ENCODE results near the gene SEMA7A. TPM values are rescaled to one million over a fixed set of nuclear protein-coding genes. Genes with fewer than 3 reads are reported as not detected.

The SEMA7A gene
- total RNA-seq, 1 donor from 2014 or later, result 102 TPM

DNA sequence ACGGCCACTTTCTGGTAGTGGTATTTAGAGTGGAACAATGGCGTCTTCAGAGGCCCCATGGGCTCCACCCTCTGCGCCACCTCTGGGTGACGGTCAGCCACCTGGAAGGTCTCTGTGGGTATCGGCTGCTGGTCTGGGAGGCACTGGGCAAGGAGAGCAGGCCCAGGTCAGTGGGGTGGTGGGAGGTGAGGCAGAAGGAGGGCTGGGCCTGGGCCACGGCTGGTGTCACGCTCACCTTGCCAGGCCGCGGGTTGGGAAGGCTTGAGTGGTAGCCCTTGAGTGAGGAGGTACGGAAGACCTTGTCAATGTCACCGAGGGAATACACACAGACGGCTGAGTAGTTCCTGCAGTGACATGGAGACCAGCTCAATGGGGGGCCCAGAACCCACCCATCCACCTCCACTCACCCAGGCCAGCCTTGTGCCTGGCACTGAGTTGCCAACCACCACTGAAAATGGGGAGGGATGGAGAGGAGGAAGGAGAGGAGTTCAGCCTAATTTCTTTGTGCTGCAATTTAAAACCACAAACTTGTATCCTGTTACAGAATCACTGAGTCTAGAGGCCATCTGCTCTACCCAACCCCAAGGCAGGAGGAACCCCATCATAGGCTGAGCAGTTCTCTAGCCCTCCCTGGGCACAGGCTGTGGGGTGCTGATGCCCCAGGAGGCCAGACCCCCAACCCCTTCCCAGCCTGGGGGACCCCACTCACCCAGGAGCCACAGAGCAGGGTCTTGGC lies 19.0 kb downstream of the SEMA7A start:
- intact Hi-C loops (cut with micrococcal nuclease), result no loop called here
- H3K4me1 Mint-ChIP-seq (ENCODE audit: low read depth), result peaks cover 31% of the 10 kb centered on the region
- no peaks in the 10 kb centered on the region for H3K27me3 Mint-ChIP-seq (ENCODE audit: insufficient read depth)
- no peak overlapping the region for H3K4me3 Mint-ChIP-seq
- H3K27ac Mint-ChIP-seq, result peak overlapping the region; percentile 16
- DNase-seq (ENCODE audit: low spot score), result no peak
- H3K9me3 Mint-ChIP-seq, result no peaks in the 10 kb centered on the region
- H3K36me3 Mint-ChIP-seq (ENCODE audit: low read depth), result peaks cover 55% of the 10 kb centered on the region

DNA sequence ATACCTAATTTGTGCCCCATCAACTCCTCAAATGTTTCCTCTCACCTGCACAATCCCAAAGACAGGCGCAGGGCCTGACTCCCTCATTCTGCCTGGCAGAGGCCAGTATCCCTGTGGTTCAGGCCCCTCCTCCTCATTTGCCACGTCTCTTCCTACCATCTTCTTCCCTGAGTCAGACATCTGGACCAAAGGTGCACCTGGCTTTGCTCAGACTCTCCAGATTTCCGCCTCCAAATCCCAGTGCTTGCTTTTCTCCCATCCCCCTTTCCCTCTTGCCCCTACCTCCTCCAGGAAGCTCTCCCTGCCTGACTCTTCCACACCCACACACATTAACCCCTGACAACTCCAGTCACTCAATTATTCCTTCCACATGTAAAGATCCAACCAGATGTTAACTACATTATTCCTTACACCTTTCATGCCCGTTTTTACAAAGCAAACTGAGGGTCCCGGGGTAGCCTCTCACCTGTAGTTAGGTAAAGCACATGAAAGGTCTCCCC lies 19.6 kb downstream of the SEMA7A start:
- Mint-ChIP-seq H3K36me3 (ENCODE audit: low read depth) (peaks cover 55% of the 10 kb centered on the region), H3K4me3 (no peak overlapping the region), H3K4me1 (ENCODE audit: low read depth) (peaks cover 31% of the 10 kb centered on the region), H3K27ac (peak overlapping the region; percentile 13), H3K27me3 (ENCODE audit: insufficient read depth) (no peaks in the 10 kb centered on the region), H3K9me3 (no peaks in the 10 kb centered on the region)
- intact Hi-C loops (cut with micrococcal nuclease), result no loop called here
- no peak for DNase-seq (ENCODE audit: low spot score)

DNA sequence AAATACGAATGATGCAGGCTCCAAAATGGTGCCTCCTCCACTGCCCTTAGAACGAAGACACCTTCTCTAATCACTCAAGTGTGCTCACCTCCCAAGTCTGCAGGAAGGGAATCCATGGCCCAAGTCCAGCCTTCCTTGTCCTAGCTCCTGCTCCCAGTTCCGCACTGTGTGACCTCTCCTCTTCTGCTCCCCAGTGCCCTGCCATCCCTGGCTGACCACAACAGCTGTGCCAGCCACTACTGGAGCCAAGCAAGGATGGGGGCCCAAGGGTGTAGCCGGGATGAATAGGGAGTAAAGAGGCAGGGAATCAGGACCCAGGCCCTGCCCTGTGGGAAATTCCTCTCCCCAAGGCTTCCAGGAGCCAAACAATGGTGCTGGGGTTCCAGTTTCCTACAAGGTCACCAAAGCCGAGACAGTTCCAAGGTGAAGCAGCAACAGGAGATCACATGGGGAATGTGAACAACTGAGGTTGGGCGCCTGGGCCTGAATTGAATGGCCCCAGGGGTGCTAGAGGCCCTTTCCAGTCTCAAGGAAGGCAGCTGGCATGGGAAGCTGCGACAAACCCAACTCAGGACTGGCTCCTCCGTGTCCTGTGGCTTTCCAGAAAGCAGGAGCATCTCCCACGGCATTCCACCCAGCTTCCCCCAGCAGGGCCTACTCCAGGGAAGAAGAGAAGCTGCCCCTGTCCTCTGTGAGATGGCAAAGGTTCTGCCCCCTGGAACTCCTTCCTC lies 20.2 kb downstream of the SEMA7A start:
- Mint-ChIP-seq H3K36me3 (ENCODE audit: low read depth) (peaks cover 57% of the 10 kb centered on the region), H3K27me3 (ENCODE audit: insufficient read depth) (no peaks in the 10 kb centered on the region), H3K9me3 (no peaks in the 10 kb centered on the region), H3K4me3 (no peak overlapping the region), H3K4me1 (ENCODE audit: low read depth) (peaks cover 27% of the 10 kb centered on the region), H3K27ac (peak overlapping the region; percentile 19)
- intact Hi-C loops (cut with micrococcal nuclease), result no loop called here
- DNase-seq (ENCODE audit: low spot score), result no peak

DNA sequence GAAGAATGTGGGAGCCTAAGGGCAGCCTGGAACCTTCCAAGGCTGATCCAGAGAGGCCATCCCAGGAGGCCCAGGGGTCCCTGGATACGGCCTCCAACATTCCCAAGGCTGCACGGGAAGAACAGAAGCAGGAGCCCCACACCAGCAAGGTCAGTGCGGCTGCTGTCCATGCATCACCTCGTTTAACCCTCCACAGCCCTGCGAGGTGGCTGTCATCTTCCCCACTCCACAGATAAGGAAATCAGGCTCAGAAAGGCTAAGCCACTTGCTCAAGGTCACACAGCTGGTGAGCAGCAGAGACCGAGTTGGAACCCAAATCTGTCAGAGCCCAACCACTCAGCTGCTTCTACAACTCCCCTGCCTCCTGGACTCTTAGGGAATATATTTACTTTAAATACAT lies 21.6 kb downstream of the SEMA7A start:
- intact Hi-C loops (cut with micrococcal nuclease), result no loop called here
- H3K4me3 Mint-ChIP-seq, result no peak overlapping the region
- H3K9me3 Mint-ChIP-seq, result no peaks in the 10 kb centered on the region
- no peak for DNase-seq (ENCODE audit: low spot score)
- H3K36me3 Mint-ChIP-seq (ENCODE audit: low read depth), result peaks cover 55% of the 10 kb centered on the region
- H3K27me3 Mint-ChIP-seq (ENCODE audit: insufficient read depth), result no peaks in the 10 kb centered on the region
- no peak overlapping the region for H3K27ac Mint-ChIP-seq
- H3K4me1 Mint-ChIP-seq (ENCODE audit: low read depth), result peaks cover 27% of the 10 kb centered on the region

DNA sequence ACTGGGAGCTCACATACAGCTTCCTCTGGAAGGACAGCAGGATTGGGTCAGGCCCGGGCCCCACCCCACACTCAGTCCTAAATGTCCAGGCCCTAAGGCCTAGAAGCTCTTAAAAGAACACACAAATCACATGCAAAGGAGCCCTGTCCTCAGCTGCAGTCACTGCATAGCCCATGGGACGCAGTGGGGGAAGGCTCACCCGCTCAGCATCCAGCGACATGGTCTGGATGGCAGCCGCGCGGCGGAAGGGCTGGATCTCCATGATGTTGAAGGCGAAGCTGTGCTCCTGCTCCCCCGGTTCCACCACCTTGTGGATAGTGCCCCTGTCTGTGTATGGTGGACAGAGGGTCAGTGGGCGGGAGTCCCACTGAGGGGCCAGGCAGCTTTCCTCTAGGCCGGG lies 22.1 kb downstream of the SEMA7A start:
- intact Hi-C loops (cut with micrococcal nuclease), result no loop called here
- no peak for DNase-seq (ENCODE audit: low spot score)
- Mint-ChIP-seq H3K27ac (no peak overlapping the region), H3K4me3 (no peak overlapping the region), H3K27me3 (ENCODE audit: insufficient read depth) (no peaks in the 10 kb centered on the region), H3K9me3 (no peaks in the 10 kb centered on the region), H3K36me3 (ENCODE audit: low read depth) (peaks cover 52% of the 10 kb centered on the region), H3K4me1 (ENCODE audit: low read depth) (peaks cover 24% of the 10 kb centered on the region)

DNA sequence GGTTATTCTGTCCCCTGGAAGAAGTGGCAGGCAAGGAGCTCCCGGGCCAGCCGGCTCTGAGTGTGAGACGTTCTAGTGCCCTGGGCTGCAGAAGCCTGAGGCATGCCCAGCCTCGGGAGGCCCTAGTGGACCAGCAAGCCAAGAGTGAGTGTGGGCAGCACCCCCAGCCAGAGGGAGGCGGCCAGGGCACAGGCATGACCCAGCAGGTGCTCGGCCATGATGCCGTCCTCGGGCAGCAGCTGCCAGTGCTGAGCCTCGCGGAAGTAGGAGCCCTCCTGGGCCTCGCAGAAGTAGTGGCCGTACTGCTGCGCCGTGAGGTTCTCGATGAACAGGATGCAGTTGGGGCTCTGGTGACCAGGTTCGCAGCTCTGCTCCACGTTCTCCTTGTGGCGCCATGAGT lies 23.3 kb downstream of the SEMA7A start:
- DNase-seq (ENCODE audit: low spot score), result no peak
- Mint-ChIP-seq H3K36me3 (ENCODE audit: low read depth) (peaks cover 52% of the 10 kb centered on the region), H3K27me3 (ENCODE audit: insufficient read depth) (no peaks in the 10 kb centered on the region), H3K9me3 (no peaks in the 10 kb centered on the region), H3K4me3 (no peak overlapping the region), H3K4me1 (ENCODE audit: low read depth) (peaks cover 25% of the 10 kb centered on the region), H3K27ac (no peak overlapping the region)
- intact Hi-C loops (cut with micrococcal nuclease), result no loop called here

DNA sequence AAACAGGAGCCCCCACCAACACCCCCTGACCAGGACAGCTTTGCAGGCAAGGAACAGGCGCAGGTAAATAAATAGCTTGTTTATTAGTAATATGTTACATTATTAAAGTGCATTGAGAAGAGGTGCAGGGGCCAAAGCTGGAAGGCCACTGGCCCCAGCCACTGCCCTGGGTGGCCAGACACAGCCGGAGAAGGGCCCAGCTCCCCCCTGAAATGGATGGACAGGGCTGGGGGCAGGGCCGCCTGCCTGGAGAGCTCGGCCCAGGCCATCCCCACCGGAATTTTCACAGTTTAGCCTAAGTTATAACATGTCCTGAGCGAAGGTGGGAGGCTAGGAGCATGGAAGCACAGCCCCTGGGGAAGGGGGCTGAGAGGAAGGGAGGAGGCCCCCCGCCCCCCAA lies 24.5 kb downstream of the SEMA7A start:
- Mint-ChIP-seq H3K36me3 (ENCODE audit: low read depth) (peaks cover 49% of the 10 kb centered on the region), H3K27ac (no peak overlapping the region), H3K9me3 (no peaks in the 10 kb centered on the region), H3K4me1 (ENCODE audit: low read depth) (peaks cover 28% of the 10 kb centered on the region), H3K27me3 (ENCODE audit: insufficient read depth) (no peaks in the 10 kb centered on the region), H3K4me3 (no peak overlapping the region)
- intact Hi-C loops (cut with micrococcal nuclease), result no loop called here
- DNase-seq (ENCODE audit: low spot score), result no peak

DNA sequence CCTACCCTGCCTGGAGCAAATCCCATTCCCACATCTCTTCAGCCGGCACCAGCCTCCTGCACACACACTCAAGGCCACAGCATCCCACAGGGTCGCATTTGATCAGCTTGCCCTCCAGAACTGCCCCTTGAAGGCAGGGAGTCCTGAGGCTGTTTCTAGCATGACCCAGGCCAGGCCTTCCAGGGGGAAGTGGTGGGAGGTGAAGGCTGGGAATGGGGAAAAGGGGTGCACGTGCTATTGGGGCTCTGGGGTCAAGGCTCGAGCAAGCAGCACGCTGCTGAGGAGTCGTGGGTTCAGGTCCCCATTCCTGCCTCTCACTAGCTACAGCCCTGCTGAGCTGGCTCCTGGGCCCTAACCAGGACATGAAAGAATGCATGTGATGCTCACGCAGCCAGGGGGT lies 24.9 kb downstream of the SEMA7A start:
- H3K9me3 Mint-ChIP-seq, result no peaks in the 10 kb centered on the region
- H3K36me3 Mint-ChIP-seq (ENCODE audit: low read depth), result peaks cover 48% of the 10 kb centered on the region
- intact Hi-C loops (cut with micrococcal nuclease), result no loop called here
- no peak overlapping the region for H3K4me3 Mint-ChIP-seq
- H3K4me1 Mint-ChIP-seq (ENCODE audit: low read depth), result peaks cover 32% of the 10 kb centered on the region
- peak overlapping the region; percentile 74 for H3K27ac Mint-ChIP-seq
- DNase-seq (ENCODE audit: low spot score), result no peak
- no peaks in the 10 kb centered on the region for H3K27me3 Mint-ChIP-seq (ENCODE audit: insufficient read depth)

DNA sequence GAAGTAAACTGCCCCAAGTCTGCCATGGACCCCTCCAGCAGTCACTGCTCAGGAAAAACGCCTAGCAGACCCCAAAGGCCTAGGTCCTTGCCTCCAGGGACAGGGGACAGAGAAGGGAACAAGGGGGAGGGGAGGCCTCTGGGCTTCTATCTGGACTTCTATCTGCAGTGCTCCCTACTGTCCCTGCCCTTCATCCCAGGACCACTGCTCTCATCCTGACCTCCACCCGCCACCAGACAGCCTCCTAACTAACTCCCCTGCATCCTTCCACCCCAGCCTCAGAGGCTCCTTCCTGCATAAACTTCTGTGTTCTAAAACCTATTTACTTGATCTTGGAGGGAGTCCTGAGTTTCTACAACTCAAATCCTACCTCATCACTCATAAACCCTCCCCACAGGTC lies 25.4 kb downstream of the SEMA7A start:
- H3K27me3 Mint-ChIP-seq (ENCODE audit: insufficient read depth), result no peaks in the 10 kb centered on the region
- intact Hi-C loops (cut with micrococcal nuclease), result no loop called here
- no peak overlapping the region for H3K4me3 Mint-ChIP-seq
- no peaks in the 10 kb centered on the region for H3K9me3 Mint-ChIP-seq
- H3K4me1 Mint-ChIP-seq (ENCODE audit: low read depth), result peaks cover 36% of the 10 kb centered on the region
- H3K36me3 Mint-ChIP-seq (ENCODE audit: low read depth), result peaks cover 48% of the 10 kb centered on the region
- no peak for DNase-seq (ENCODE audit: low spot score)
- peak overlapping the region; percentile 74 for H3K27ac Mint-ChIP-seq

DNA sequence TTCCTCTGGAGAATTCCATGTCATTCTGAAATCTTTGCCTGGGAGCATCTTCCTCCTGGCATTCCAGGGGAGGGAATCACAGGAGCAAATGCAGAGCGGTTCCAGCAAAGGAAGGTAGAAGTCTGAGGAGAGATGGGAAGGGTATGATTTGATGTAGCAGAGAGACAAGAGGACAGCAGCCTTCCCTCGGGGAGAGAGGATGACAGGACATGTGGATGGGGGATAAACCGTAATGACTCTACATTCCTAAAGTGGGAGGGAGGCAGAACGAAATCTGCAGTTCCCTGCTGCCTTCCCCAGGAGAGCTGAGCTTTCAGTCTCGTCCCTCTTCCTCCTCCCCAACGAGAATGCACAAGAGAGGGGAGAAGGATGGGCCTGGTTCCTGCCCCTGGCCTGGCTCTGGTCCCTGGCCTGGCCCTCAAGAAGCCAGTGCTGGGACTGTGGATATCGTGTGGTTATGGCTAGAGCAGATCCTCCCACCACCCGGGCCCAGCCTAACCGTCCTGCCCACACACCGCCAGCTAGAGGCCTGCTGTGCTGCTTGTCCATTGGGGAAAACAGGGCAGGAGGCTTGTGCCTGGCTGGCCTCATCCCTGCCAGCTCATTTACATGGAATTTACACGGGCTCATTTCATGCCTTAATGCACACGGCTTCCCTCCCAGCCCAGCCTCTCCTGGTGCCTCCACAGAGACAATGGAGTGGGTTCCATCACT lies 26.6 kb downstream of the SEMA7A start:
- DNase-seq (ENCODE audit: low spot score), result no peak
- Mint-ChIP-seq H3K36me3 (ENCODE audit: low read depth) (peaks cover 38% of the 10 kb centered on the region), H3K4me1 (ENCODE audit: low read depth) (peaks cover 48% of the 10 kb centered on the region), H3K27me3 (ENCODE audit: insufficient read depth) (no peaks in the 10 kb centered on the region), H3K27ac (peak overlapping the region; percentile 46), H3K4me3 (no peak overlapping the region), H3K9me3 (no peaks in the 10 kb centered on the region)
- intact Hi-C loops (cut with micrococcal nuclease), result no loop called here

DNA sequence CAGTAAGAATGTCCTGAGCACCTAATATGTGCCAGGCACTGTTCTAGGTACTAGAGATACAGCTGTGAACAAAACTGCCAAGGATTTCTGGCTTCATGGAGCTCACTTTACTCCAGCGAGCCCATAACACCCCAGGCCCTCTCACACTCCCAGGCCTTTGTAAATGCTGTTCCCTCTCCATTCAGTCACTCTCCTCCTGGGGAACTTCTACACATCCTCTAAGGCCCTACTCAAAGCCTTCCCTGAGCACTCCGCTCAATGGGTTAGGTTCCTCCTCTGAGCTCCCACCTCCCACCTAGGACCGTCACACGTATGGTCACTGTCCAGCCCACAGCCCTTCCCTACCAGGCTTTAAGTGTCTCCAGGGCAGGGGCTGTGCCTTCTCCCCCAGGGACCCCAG lies 27.2 kb downstream of the SEMA7A start:
- intact Hi-C loops (cut with micrococcal nuclease), result no loop called here
- H3K36me3 Mint-ChIP-seq (ENCODE audit: low read depth), result peaks cover 33% of the 10 kb centered on the region
- no peak for DNase-seq (ENCODE audit: low spot score)
- H3K27me3 Mint-ChIP-seq (ENCODE audit: insufficient read depth), result no peaks in the 10 kb centered on the region
- peaks cover 55% of the 10 kb centered on the region for H3K4me1 Mint-ChIP-seq (ENCODE audit: low read depth)
- H3K9me3 Mint-ChIP-seq, result no peaks in the 10 kb centered on the region
- H3K4me3 Mint-ChIP-seq, result no peak overlapping the region
- H3K27ac Mint-ChIP-seq, result peak overlapping the region; percentile 46

DNA sequence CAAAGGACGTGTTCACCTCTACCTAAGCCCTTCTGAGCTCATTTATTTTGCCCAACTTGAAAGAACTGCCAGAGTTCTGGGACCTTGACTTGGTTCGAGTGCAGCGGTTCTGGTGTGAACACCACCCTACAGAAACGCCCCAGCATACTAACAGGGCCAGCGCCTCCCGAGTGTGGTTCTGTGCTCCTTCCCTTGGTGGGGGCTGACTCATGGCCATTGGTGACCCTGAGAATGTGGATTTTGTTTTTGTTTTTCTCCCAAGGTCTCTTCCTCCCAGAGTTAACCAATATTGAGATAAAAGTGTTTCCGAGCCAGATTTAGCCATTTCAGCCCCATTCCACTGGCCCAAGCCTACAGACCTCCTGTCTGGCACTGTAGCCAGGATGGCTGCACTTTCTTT lies 27.9 kb downstream of the SEMA7A start:
- Mint-ChIP-seq H3K27me3 (ENCODE audit: insufficient read depth) (no peaks in the 10 kb centered on the region), H3K4me1 (ENCODE audit: low read depth) (peaks cover 62% of the 10 kb centered on the region), H3K27ac (peak overlapping the region; percentile 46), H3K4me3 (no peak overlapping the region), H3K9me3 (no peaks in the 10 kb centered on the region), H3K36me3 (ENCODE audit: low read depth) (peaks cover 28% of the 10 kb centered on the region)
- no peak for DNase-seq (ENCODE audit: low spot score)
- intact Hi-C loops (cut with micrococcal nuclease), result no loop called here
